Activated B cell treated with CpG ODN at 0.5 μM for 24 hours (primary cell): ENCODE results near the gene NLGN4X. TPM values are rescaled to one million over a fixed set of nuclear protein-coding genes. Genes with fewer than 3 reads are reported as not detected.

Source experiments
- ATAC-seq: fragments of 200-7000 bp; cut with Tn5 transposase; one replicate; pipeline ENCODE4 v1.10.0; 2021; ENCODE audit warnings: low read depth, mild to moderate bottlenecking, moderate library complexity
- CTCF ChIA-PET: fragments of 350-600 bp; sonication (Branson Sonifier 250); formaldehyde crosslinking; loops from one replicate; lab custom pipeline; 2021; ENCODE audit warnings: antibody characterized with exemption; lab: Charles Lee
- POLR2A ChIA-PET: fragments of 350-600 bp; sonication (Branson Sonifier 250); formaldehyde crosslinking; loops from one replicate; lab custom pipeline; 2021; ENCODE audit warnings: antibody characterized with exemption; lab: Charles Lee
- DNase-seq: peaks from one replicate; pipeline ENCODE4 v3.0.0; 2022
- H3K27ac Mint-ChIP-seq: one replicate; pipeline ENCODE4 v1.8.0; 2020; ENCODE audit warnings: mixed read lengths
- H3K27me3 Mint-ChIP-seq: one replicate; pipeline ENCODE4 v1.8.0; 2021; ENCODE audit warnings: mixed read lengths
- H3K36me3 Mint-ChIP-seq: one replicate; pipeline ENCODE4 v1.8.0; 2021; ENCODE audit warnings: low read depth, mixed read lengths
- H3K4me1 Mint-ChIP-seq: one replicate; pipeline ENCODE4 v1.8.0; 2021; ENCODE audit warnings: mixed read lengths
- H3K4me3 Mint-ChIP-seq: one replicate; pipeline ENCODE4 v1.8.0; 2020; ENCODE audit warnings: mild to moderate bottlenecking, mixed read lengths
- H3K9me3 Mint-ChIP-seq: one replicate; pipeline ENCODE4 v1.8.0; 2020; ENCODE audit warnings: mixed read lengths
- CTCF ChIP-seq: fragments of 200-600 bp; IDR thresholded peaks from one replicate; pipeline ENCODE4 v1.8.0; 2022; ENCODE audit warnings: antibody characterized with exemption, mild to moderate bottlenecking
- intact Hi-C: fragments of 100-400 bp; cut with micrococcal nuclease; formaldehyde crosslinking; loops from one replicate; pipeline ENCODE4 v1.15.1; 2024
- total RNA-seq: library from RNA; stranded (reverse); gene quantifications from 2 replicates; pipeline ENCODE4 v1.2.3, GENCODE V29; 2022

Gene NLGN4X
- total RNA-seq, 1 donor from 2014 or later, result 0.35 TPM

DNA sequence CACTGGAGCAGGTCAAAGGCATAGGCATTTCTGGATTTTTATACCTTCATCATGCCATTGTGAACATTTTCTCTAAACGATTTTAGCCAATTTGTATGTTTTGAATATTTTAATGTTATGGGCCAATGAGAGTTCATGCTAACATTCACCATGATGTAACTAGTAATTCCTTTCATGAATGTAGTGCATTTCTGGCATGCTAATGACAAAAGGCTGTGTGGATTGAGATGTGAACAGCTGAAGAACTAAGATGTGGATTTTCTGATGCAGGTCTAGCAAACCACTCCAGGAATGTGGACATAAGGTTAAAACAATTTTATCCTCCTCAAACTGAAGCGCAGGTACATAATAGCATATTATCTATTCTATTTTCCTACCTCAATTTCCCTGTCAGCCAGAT, 269.4 kb downstream of the NLGN4X start:
- Mint-ChIP-seq H3K4me1 (no peaks in the 10 kb centered on the region), H3K27ac (no peak overlapping the region), H3K27me3 (no peaks in the 10 kb centered on the region), H3K9me3 (no peaks in the 10 kb centered on the region), H3K4me3 (no peak overlapping the region), H3K36me3 (no peaks in the 10 kb centered on the region)
- TF ChIP-seq CTCF, result no peak
- CTCF ChIA-PET, result no interaction called here
- DNase-seq, result no peak
- intact Hi-C loops, result no loop called here
- ATAC-seq, result no peak
- POLR2A ChIA-PET, result no interaction called here

- TF ChIP-seq CTCF, result no peak
- Mint-ChIP-seq H3K27ac (no peak overlapping the region), H3K9me3 (no peaks in the 10 kb centered on the region), H3K27me3 (no peaks in the 10 kb centered on the region), H3K4me1 (no peaks in the 10 kb centered on the region), H3K36me3 (no peaks in the 10 kb centered on the region), H3K4me3 (no peak overlapping the region)
- ATAC-seq (no peak), DNase-seq (no peak)
- POLR2A ChIA-PET, result no interaction called here
- intact Hi-C loops, result no loop called here
- CTCF ChIA-PET, result no interaction called here
Measured at GRCh38 chrX:5958523-5958922, 270.1 kb downstream of the NLGN4X start.

DNA sequence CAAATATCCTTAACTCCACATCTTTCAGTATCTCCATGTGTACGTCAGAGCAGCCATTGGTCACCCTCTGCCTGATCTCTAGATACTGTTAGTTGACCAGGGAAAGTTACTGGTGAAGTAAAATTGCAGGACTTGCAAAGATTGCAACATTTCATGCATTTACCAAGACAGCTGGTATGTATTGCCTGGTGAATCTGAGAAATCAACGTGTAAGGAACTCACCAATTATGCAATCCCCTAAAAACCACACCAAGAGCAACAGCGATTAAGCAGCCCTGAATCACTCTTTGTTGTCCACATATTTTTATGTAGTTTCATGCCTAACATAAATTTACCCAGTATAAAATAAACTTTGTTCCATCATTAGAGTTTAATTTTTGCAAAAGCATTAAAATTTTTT, 271.2 kb downstream of the NLGN4X start:
- ChIA-PET CTCF (no interaction called here), POLR2A (no interaction called here)
- H3K36me3 Mint-ChIP-seq, result no peaks in the 10 kb centered on the region
- H3K27me3 Mint-ChIP-seq, result no peaks in the 10 kb centered on the region
- H3K9me3 Mint-ChIP-seq, result no peaks in the 10 kb centered on the region
- intact Hi-C loops, result no loop called here
- TF ChIP-seq CTCF, result no peak
- H3K4me3 Mint-ChIP-seq, result no peak overlapping the region
- no peak for ATAC-seq
- H3K27ac Mint-ChIP-seq, result no peak overlapping the region
- no peak for DNase-seq
- no peaks in the 10 kb centered on the region for H3K4me1 Mint-ChIP-seq

DNA sequence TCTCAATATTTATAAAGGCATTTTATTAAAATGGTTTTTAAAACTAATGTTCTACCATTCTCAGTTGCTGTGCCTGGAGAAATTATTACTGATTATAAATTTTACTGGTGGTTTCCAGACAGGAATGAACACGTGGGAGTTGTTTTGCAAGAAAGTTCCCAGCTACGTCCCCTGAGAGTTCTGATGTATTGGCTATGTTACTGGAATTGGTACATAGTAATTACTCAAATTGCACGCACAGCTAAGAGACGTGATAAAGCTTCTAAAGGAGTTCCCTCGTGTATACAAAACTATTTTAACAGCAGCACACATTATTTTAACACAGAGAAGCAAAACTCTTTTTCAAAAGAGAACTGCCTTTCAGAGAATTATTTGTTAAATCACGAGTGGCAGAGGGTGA, 292.2 kb downstream of the NLGN4X start:
- no peak overlapping the region for H3K4me3 Mint-ChIP-seq
- ATAC-seq, result no peak
- no peak for DNase-seq
- H3K9me3 Mint-ChIP-seq, result no peaks in the 10 kb centered on the region
- ChIA-PET CTCF (no interaction called here), POLR2A (no interaction called here)
- no peak for TF ChIP-seq CTCF
- no peaks in the 10 kb centered on the region for H3K36me3 Mint-ChIP-seq
- H3K27me3 Mint-ChIP-seq, result no peaks in the 10 kb centered on the region
- intact Hi-C loops, result no loop called here
- no peaks in the 10 kb centered on the region for H3K4me1 Mint-ChIP-seq
- no peak overlapping the region for H3K27ac Mint-ChIP-seq

GRCh38 chrX:5928224-5928623, 300.4 kb downstream of the NLGN4X start:
- DNase-seq, result no peak
- Mint-ChIP-seq H3K4me3 (no peak overlapping the region), H3K27me3 (no peaks in the 10 kb centered on the region), H3K4me1 (no peaks in the 10 kb centered on the region), H3K27ac (no peak overlapping the region), H3K36me3 (no peaks in the 10 kb centered on the region), H3K9me3 (peaks cover 2% of the 10 kb centered on the region)
- ATAC-seq, result no peak
- ChIA-PET POLR2A (no interaction called here), CTCF (no interaction called here)
- no peak for TF ChIP-seq CTCF
- intact Hi-C loops, result no loop called here
